HT-29 (cell line): ENCODE measurements around the gene ANKRD55. TPM values are rescaled to one million over a fixed set of nuclear protein-coding genes. Genes with fewer than 3 reads are reported as not detected.

Experiments
- small RNA-seq: library from RNA; depleted of rRNA; stranded (forward); fragments of <200 nt; gene quantifications from one replicate; pipeline ENCODE3, GENCODE V24; 2014
- total RNA-seq: library from RNA; depleted of rRNA; stranded (reverse); fragments of >200 nt; shearing (Covaris generic); gene quantifications from 2 replicates; pipeline ENCODE4 v1.2.3, GENCODE V29; 2014; rRNA removed

ANKRD55 gene
- total RNA-seq, 1 experiment from 2014 or later: not detected

Small RNA genes within 50 kb of the gene (small RNA-seq; reads per million reads assigned to genes)
- gene RNA5SP184: 3.2 reads per million, percentile 76 among the genes with 10 or more reads in this experiment
- 2.1 reads per million, percentile 66 among the genes with 10 or more reads in this experiment for gene RNA5SP185
- gene RNU6-299P: not detected

Other genes with a start within 250 kb of the ANKRD55 start
- gene IL6ST, start 238.4 kb downstream of the ANKRD55 start, total RNA-seq: 14.4 and 17.7 TPM in 2 replicates